Pancreas (tissue), 10 donors: ENCODE results near the gene MT1A. TPM values are rescaled to one million over a fixed set of nuclear protein-coding genes. Genes with fewer than 3 reads are reported as not detected.

Experiments
- ATAC-seq, 4 donors: fragments of 200-7000 bp; cut with Tn5 transposase; one replicate each; pipeline versions ENCODE4 v1.8.0 to v1.9.1; 2020; ENCODE audit warnings: mild to moderate bottlenecking in 4 of 4, moderate library complexity in 4 of 4
- DNase-seq, 6 donors: peaks; one replicate each; pipeline ENCODE4 v3.0.0-alpha.2; 2020
- FAIRE-seq: peaks from 2 replicates; lab custom pipeline; 2012; peaks lifted over from hg19 to GRCh38; lab: Jason Lieb, UNC
- H3K27ac ChIP-seq, 4 donors: fragments of 200-600 bp; sonication (generic); 1 replicate in 3 of 4; 2 replicates in 1 of 4; pipeline versions ENCODE4 v1.5.0 to v1.8.0; 2020
- H3K27me3 ChIP-seq, 4 donors: fragments of 200-600 bp; one replicate each; pipeline ENCODE4 v1.8.0; 2021
- H3K36me3 ChIP-seq, 3 donors: fragments of 200-600 bp; sonication (generic) in 1 of 3; one replicate each; pipeline versions ENCODE4 v1.5.0 to v1.8.0; 2020 to 2021
- H3K4me1 ChIP-seq, 3 donors: fragments of 200-600 bp; one replicate each; pipeline ENCODE4 v1.8.0; 2021
- H3K4me3 ChIP-seq, 4 donors: fragments of 200-600 bp; sonication (generic) in 2 of 4; one replicate each; pipeline versions ENCODE4 v1.5.0 to v1.8.0; 2020 to 2021
- H3K9me3 ChIP-seq, 4 donors: fragments of 200-600 bp; one replicate each; pipeline ENCODE4 v1.8.0; 2021
- WGBS, 2 donors: extraction: QIAGEN DNeasy Blood & Tissue Kit; methylation state at CpG; one replicate each; pipeline ENCODE4 v1.1.7; 2013; 5-methylcytosine and 5-hydroxymethylcytosine counted together
- intact Hi-C, 3 donors: fragments of 100-400 bp; cut with DNase I; formaldehyde crosslinking; loops; one replicate each; pipeline versions ENCODE4 v1.11.1 to v1.14.2; 2022
- polyA plus RNA-seq, 2 donors: library from polyadenylated mRNA; stranded (reverse); fragments of 200-250 nt; gene quantifications; one replicate each; pipeline ENCODE4 v1.2.3, GENCODE V29; 2013
- total RNA-seq, 6 donors: library from RNA; stranded (reverse); fragmentation: NEBNext Ultra II Directional in 4 of 6; extraction: Animal tissue kit (Norgen Biotek cat#: 25700) in 4 of 6; gene quantifications; one replicate each; pipeline versions ENCODE4 v1.2.1 to v1.2.4, GENCODE V29; 2021 to 2023
- TF ChIP-seq, protein P1 (sequence below), 4 donors: fragments of 200-600 bp; sonication (generic) in 3 of 4; IDR thresholded peaks; one replicate each; pipeline versions ENCODE4 v1.5.0 to v1.8.0; 2021; ENCODE audit warnings: antibody characterized with exemption in 4 of 4
- donor health status: healthy with polysubstance abuse.
- donor health status: DM: no; HTN: no; CAD: no; lungs with moderate emphysema.
- donor health status: DM: no; HTN: no; CAD: no.
- donor health status: control.
- donor health status: control.
- donor health status: Bipolar disorder and iron deficiency.
- donor health status: DM: yes; HTN: yes; CAD: no.
- donor health status: DM: no; HTN: no; CAD: no.
- donor health status: DM: no; HTN: no; CAD: no.
- donor health status: DM: yes; HTN: yes; CAD: no.

The MT1A gene
- total and polyA plus RNA-seq, 8 donors = 1.6 to 66.7 (median 4.4) TPM

DNA sequence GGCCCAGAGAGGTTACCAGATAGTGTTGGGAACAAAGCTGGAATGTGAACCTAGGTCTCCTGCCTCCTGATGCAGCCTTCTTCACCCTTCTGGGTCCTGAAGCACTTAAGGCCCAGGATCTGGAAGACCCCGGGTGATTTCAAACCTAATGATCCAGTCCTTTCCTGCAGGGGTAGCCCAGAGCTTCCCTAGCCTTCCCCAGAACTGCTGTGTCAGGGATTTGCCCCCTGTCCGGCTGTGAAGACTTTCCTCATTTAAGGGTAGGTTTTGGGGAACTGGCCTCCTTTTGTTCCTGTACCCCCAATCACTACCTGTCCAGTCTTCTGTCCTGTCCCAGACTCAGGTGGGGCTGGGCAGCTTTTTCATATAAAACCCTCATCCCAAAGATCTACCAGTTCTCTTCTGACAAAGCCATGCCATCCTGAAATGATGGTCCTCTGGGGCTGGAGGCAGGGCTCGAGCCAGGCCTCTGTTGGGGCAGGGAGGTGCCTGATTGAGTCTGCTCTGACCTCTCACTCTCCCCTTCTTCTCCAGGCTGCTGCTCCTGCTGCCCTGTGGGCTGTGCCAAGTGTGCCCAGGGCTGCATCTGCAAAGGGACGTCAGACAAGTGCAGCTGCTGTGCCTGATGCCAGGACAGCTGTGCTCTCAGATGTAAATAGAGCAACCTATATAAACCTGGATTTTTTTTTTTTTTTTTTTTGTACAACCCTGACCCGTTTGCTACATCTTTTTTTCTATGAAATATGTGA lies 45.1 kb downstream of the MT1A start:
- intact Hi-C loops = no loop called here
- FAIRE-seq = no peak

GRCh38 chr16:56684256-56684925 lies 45.9 kb downstream of the MT1A start:
- 21 to 32% methylated on average over 4 of the region's 4 CpGs for WGBS, 2 donors
- H3K27ac ChIP-seq = peak overlapping the region; percentile 20 to 72 (median 54)
- FAIRE-seq (no peak), ATAC-seq (peak in 1 of 4 donors; percentile 5), DNase-seq (peak in 1 of 6 donors; percentile 45)
- peaks cover 0 to 12% (median 2%) of the 10 kb centered on the region in 3 donors for H3K4me1 ChIP-seq
- H3K36me3 ChIP-seq = no peaks in the 10 kb centered on the region
- intact Hi-C loops = no loop called here
- no peaks in the 10 kb centered on the region for H3K9me3 ChIP-seq
- no peaks in the 10 kb centered on the region for H3K27me3 ChIP-seq
- H3K4me3 ChIP-seq = peak overlapping the region in 2 of 4 donors; percentile 66 to 74
- TF ChIP-seq, protein P1, sequence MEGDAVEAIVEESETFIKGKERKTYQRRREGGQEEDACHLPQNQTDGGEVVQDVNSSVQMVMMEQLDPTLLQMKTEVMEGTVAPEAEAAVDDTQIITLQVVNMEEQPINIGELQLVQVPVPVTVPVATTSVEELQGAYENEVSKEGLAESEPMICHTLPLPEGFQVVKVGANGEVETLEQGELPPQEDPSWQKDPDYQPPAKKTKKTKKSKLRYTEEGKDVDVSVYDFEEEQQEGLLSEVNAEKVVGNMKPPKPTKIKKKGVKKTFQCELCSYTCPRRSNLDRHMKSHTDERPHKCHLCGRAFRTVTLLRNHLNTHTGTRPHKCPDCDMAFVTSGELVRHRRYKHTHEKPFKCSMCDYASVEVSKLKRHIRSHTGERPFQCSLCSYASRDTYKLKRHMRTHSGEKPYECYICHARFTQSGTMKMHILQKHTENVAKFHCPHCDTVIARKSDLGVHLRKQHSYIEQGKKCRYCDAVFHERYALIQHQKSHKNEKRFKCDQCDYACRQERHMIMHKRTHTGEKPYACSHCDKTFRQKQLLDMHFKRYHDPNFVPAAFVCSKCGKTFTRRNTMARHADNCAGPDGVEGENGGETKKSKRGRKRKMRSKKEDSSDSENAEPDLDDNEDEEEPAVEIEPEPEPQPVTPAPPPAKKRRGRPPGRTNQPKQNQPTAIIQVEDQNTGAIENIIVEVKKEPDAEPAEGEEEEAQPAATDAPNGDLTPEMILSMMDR (IDR thresholded peaks at IDR 0.05) = no peak

More for the DNA sequence above, 45.1 kb downstream of the MT1A start:
- Histone ChIP-seq H3K4me3 (peak overlapping the region; percentile 52 to 74 (median 68)), H3K9me3 (no peaks in the 10 kb centered on the region), H3K36me3 (no peaks in the 10 kb centered on the region), H3K27me3 (no peaks in the 10 kb centered on the region), H3K27ac (peak overlapping the region in 3 of 4 donors; percentile 20 to 72 (median 51)), H3K4me1 (peaks cover 0 to 9% (median 2%) of the 10 kb centered on the region in 3 donors)
- peak in 2 of 6 donors; percentile 45 to 52 for DNase-seq
- ATAC-seq = peak in 1 of 4 donors; percentile 9
- TF ChIP-seq, protein P1 (IDR thresholded peaks at IDR 0.05) = no peak
- WGBS, 2 donors = 25 to 27% methylated on average over 5 of the region's 5 CpGs

DNA sequence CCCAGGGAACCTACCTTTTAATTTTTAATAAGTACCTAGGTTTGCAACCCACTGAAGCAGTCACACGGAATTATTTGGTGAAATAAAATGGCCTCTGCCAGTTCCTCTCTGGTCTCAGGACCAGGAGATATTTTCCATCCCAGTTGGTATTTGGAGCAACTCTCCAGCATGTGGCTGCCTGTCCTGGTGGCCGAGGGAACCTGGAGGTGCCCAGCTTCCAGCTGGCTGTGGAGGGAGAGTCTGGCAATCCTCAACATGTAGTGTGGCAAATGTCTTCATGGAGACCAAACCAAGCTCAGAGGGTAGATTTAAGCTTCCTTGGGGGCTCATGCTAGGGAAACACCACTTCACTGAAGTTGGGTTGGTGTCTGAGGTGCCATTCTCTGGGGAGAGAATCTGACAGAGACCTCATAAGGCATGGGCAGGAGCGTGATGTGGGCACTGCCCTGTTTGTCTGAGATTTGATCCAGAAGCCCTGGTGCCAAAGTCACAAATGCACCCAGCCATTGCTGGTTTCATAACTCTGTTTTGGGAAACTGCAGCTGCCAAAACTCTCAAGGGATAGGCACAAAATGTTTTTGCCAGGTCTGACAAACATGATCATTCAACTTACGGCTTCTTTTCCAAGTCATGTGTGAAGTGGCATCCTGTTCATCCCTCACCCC lies 46.6 kb downstream of the MT1A start:
- Histone ChIP-seq H3K4me3 (peak overlapping the region in 1 of 4 donors; percentile 74), H3K27me3 (no peaks in the 10 kb centered on the region), H3K4me1 (peaks cover 0 to 15% (median 3%) of the 10 kb centered on the region in 3 donors), H3K9me3 (no peaks in the 10 kb centered on the region), H3K27ac (peak overlapping the region; percentile 20 to 72 (median 54)), H3K36me3 (no peaks in the 10 kb centered on the region)
- ATAC-seq (peak in 3 of 4 donors; percentile 6 to 38 (median 25)), DNase-seq (peak in 3 of 6 donors; percentile 37 to 71 (median 69)), FAIRE-seq (no peak)
- WGBS, 2 donors = 32 to 42% methylated on average over 4 of the region's 4 CpGs
- intact Hi-C loops = no loop called here
- TF ChIP-seq, protein P1 (IDR thresholded peaks at IDR 0.05) = no peak

GRCh38 chr16:56686758-56687157 lies 48.3 kb downstream of the MT1A start:
- intact Hi-C loops = no loop called here
- no peaks in the 10 kb centered on the region for H3K9me3 ChIP-seq
- TF ChIP-seq, protein P1 (IDR thresholded peaks at IDR 0.05) = no peak
- no peaks in the 10 kb centered on the region for H3K36me3 ChIP-seq
- DNase-seq (no peak), FAIRE-seq (no peak), ATAC-seq (no peak)
- H3K27me3 ChIP-seq = no peaks in the 10 kb centered on the region
- H3K27ac ChIP-seq = no peak overlapping the region
- peaks cover 0 to 9% (median 3%) of the 10 kb centered on the region in 3 donors for H3K4me1 ChIP-seq
- WGBS, 2 donors = 96 to 97% methylated on average over 7 of the region's 7 CpGs
- no peak overlapping the region for H3K4me3 ChIP-seq
